ENCODE data around the gene ADAMTSL2.

Gene ADAMTSL2

DNA sequence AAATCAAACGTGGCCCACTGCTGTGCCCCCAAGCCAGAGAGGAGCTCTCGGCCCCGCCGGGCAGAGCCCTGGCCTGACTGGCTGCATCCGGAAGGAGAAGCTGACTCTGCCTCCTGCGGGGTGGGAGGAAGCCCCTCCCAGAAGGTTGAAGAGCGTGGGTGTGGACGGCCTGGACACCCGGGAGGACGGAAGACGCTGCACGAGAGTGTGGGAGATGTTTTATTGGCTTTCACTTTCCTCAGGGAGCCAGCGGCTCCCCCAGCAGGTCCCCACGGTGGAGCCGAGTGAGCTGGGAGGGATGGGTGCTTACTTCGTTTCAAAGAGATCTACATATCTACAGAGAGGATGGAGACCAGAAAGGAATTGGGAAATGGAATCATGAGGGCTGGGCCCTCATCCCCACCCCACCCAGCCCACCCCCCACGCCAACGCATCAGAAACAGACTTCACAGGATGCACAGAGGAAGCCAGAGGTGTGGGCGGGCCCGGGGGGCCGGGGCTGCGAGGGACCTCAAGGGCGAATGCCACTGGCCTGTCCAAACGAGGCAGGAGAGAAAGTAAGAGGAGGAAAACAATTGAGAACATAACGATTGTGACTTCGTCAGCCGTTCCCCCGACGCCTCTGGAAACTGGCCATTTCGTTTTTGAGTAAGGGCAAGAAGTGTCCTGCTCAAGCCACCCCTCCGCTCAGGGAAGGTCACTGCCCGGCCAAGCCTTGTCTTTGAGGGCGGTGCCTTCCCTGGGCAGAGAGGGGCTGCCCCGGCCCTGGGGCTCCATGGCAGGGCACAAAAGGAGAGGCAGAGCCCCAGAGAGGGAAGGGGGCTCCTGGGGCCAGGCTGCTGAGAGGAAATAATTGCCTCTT, 42.6 kb downstream of the ADAMTSL2 start:
- no peak for DNase-seq

DNA sequence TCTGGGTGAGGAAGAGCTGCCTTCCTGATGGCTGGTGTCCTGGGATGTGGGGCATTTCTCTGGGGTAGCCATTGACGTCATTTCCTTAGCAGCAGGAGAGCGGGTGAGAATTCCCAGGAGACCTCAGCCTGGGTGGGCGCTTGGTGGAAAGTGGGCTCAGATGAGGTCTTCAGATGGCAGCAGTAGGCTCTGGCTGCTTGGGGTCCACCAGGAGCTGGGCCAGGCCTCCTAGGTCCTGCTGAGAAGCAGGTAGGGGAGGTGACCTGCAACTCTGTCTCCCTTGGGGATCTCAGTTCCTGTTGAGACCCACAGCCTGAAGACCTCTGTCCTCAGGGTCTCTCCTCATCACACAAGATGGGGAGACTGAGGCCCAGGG, 43.2 kb downstream of the ADAMTSL2 start:
- no peak for DNase-seq

DNA sequence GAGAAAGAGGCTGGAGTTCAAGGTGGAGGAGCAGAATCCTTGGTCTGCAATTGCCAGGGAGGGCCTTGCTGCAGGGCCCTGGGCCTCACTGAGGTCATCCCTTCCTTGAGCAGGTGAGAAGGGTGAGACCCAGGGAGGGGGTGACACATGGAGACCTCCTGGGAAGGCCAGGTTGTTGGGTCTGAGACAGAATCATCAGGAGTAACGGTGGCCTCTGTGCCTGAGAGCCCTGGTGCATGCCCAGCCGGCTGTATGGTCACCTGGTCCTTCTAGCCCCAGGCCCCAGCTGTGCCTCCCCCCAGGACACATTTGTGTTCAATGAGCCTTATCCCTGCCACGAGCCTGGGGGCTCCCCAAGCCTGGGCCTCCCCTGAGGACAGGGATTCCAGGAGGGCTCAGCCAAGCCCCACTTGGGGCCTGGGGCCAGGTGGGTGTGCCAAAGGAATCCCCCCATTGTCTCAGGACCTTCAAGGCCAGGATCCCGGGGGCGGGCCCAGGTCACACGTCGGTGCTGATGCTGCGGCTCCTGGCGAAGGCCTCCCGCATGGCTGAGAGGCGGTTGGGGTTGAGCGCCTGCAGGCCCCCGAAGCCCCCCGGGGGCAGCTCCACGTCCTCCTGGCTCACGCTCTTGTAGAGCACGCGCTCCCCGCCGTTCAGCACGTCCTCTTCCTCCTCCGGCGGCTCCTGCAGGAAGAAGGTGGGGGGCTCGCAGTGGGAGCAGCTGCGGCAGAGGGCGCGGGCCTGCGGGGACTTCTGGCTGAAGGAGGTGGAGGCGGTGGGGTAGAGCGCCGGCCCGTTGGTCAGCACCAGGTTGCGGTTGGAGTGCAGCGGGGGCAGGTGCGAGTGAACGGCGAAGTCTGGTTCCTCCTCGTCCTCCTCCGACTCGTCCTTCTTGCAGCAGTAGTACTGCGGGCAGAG, 44.3 kb downstream of the ADAMTSL2 start:
- DNase-seq, result no peak

DNA sequence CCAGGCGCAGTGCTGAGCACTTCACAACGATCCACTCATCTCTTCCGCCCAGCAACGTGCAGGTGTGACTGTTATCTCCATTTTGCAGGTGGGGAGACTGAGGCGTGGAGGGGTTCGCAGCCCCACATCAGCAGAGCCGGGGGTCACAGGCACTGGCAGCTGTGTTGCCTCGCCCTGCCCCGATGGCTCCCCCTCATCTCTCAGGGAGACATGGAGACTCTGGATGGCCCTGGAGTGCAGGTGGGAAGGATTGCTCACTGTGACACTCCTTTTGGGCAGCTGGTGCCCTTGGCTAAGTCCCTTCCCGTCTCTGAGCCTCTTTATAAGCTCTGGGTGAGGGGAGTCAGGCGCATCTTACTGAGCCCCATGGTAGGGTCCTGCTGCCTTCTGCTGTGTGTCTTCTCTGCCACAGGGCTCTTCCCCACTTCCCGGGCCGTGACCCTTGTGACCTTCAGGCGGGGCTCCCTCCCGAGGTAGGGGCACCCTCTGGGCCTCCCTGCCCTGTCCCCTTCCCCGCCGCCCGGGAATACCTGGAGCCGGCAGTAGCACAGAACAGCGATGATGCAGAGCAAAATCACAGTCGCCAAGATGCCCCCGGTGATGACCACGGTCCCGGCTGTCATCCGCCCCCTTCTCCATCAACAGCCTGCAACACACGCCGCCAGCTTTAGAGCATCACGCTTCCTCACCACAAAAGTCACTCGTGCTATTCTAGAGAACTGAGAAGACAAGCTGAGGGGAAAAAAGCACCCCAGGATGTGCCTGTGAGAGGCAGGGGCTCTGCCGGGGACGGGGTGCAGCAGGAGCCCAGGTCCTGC, 45.3 kb downstream of the ADAMTSL2 start:
- no peak for DNase-seq

DNA sequence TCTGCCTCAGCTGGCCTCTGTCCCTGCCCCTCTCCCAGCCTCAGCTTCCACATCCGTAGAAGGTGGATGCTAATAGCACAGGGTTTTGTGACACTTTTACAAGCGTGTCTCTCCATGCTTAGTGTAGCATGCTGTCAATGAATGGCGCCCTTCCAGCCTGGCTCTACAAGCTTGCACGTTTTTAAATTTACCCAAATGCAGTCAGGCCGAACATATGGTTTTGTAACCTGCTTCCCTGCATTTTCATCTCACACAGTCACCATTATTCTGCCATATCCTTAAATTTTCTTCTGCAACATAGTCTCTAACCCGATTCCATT, 45.9 kb downstream of the ADAMTSL2 start:
- DNase-seq, result no peak

DNA sequence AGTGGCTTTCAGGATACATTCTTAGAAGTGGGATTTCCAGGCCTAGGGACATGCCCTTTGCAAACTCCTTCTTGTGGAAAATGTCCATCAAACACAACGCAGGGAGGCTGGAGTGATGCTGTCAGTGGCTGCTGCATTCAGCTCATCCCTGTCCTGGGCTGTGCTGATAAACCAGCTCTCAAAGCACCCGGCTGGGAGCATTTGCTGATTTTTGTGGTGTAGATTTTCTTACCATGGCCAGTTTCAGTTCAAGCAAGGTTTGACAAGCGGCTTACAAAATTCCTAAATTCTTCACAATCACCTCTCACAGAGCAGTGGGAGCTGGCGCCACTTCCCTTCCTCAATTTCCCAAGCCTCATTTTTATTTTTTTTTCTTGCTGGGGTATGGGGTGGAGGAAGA, 46.5 kb downstream of the ADAMTSL2 start:
- DNase-seq, result no peak

DNA sequence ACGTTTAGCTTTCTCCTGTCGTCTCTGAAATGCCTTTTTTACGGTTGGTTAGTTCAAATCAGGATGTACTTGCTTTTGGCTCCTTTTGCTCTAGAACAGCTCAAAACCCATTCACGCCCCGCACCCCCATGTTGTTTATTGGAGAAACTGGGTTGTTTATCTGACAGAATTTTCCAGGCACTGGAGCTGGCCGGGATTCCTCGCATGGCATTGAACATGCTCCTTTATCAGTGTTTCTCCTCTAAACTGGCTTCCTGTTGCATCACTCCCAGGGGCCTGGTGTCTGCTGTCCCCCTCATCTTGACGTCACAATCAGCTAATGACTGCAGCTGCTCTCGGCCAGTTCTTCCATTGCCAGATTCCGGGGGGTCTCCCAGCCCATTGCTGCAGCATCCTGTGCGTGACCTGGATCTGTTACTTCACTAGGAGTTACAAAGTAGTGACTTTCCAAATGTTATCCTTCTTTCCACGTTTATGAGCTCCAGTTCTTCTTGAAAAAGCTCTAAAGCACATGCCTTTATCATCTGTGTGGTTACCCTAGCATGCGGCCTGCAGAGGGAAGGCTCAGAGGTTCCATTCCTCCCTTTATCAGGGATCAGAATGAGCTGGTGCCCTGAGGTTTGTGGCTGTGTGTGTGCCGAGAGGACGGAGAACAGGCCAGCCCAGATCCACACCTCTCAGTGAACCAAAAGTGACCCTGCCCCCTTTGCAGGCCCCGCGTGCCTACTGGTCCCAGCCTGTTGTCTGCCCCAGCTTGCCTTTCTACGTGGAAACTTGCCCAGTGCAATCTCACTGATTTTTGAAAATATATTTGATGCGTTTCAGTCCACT, 47.2 kb downstream of the ADAMTSL2 start:
- no peak for DNase-seq

DNA sequence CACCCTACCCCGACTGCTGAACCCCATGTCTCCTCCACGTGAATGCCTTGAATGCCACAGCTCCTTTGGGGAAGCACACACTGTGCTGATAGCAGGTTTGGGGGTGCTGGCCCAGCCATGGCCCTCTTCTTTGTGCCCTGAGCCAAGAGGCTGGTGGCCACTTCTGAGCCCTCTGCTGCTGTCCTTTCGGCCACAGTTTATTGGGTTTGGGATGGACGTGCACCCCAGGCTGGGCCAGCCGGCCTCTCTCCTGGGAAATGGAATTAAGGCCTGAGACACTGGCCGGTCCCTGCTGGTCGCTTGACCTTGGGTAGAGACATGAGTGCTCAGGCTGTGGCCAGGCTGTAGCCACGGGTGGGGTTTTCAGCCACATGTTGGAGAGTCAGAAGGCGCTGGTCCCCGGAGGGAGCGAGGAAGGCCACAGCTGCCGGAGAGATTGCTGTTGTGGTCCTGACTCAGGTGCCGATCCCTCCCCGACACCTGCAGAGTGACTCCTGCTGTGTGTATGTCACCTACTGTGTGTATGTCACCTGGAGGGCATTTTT, 48.1 kb downstream of the ADAMTSL2 start:
- no peak for DNase-seq

DNA sequence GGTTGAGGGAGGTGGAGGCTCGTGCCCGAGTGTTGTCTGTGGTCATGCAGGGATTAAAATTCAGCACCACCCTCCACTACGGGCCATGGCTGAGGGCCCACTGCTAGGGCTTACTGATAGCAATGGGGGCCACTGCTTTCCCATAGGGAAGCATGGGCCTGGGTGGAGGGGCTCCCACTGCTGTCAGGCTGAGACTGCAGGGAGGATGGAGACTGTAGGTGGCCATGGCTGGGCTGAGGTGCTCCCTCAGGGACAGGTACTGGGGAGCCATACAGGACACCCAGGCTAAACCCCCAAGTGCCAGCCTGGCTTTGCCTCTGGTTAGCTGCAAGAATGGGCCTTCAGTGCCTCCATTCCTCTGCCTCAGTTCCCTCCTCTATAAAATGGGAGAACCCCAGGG, 48.6 kb downstream of the ADAMTSL2 start:
- DNase-seq, result no peak

DNA sequence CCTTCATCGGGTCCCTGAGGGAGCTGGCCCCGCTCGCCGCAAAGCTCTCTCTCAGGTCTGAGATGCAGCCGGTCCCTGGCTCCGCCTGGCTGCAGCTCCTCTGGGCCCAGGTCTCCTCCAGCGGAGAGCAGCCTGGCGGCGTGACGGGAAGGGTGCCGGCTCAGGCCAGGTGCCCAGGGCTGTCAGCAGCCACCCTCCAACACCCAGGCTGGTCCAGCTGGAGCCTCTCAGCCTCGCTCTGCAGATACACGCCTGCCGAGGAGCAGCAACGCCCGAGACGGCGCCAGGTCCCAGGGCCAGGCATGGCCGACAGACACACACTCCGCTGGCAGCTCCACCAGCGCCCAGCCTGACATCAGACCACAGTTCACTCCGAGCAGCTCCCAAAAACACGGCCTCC, 49.1 kb downstream of the ADAMTSL2 start:
- no peak for DNase-seq

DNA sequence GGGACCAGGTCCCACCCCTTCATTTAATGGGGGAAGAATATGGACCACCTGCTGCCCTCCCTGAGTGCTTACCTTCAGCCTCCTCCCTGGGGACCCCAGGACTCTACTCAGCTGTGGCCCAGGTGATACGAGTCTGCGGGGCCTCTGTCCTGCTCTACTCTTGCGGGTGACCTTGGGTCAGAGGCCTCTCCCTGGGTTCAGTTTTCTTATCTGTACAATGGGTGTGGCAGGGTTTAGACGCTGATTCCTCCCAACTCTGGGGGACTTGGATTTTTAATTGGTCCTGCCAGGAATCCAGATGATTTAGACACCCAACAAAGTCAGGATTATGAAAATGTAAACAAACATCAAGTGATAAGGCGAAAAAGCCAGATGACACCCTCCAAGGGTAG, 49.7 kb downstream of the ADAMTSL2 start:
- no peak for DNase-seq

DNA sequence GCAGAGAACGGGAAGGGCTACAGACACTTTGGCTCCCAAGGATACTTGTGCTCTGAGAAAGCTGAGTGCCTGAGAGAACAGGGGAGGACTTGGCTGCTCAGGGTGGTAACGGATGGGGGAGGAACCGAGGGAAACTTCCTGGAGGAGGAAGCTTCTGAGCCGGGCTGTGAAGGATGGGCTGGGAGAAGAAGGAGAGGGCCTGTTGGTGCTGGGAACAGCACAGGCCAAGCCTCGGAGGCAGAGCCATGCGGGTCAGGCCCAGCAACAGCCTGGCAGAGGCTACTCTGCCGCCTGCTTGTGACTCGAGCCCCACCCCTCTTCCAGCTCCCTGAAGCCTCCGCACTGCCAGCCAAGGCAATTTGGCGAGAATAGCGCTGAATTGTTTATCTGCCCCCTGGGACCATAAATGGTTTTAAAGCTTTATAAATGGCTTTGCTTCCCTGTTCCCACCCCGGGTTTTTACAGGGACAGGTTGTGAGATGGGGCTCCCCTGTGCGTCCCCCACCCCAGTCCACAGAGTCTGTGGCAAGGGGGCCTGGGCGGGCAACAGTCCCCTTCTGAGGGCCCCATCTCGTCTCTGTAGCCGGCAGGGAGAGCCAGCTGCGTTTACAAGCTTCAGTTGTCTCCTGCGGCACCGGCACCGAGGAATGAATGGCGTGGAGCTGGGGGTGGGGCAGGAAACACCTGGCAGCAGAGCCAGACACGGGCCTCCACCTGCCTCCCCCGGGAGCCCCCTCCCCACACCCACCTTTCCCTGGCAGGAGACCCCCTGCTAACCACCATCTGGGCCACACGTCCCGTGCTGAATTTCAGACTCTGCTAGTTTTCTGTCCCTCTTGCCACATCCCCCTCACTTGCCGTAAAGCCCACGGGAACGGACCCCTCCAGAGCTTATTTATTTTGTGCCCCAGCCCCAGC, 50.3 kb downstream of the ADAMTSL2 start:
- DNase-seq, result no peak

DNA sequence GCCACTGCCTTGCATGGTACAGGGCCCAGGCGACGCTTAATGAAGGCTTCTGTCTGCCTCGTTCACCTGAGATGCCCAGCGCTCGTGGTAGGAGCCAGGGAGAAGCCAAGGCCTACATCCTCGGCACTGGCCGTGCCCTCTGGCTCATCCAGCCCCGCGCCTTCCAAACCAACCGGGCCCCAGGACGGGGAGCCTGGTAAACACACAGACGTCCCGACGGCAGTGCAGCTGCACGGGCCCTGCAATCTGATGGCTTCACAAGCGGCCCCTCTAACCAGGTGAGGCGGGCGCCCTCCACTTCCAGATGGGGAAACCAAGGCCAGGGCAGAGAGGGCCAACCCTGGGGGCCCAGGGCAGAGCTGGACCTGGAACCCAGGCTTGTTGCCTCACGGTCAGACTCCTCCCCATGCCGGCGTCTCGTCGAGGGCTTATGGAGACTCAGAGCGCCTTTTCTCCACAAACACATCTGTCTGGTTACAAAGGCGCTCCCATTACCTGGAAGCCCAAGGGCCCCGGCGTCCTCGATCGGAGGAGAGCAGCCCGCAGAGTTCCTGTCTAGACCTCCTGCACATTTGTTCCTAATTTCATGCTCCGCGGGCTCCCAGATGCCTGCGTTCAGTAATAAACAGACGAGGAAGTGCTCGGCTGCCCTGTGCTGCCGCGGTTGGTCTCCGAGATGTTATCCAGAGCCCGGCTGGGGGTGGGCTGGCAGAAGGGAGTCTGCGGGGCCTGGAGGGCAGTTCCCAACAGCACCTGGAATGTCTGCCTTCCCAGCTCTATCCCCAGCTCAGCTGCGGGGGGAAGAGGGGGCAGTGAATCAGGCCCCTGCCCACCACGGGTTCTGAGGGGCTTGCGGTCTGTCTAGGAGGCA, 51.2 kb downstream of the ADAMTSL2 start:
- no peak for DNase-seq

DNA sequence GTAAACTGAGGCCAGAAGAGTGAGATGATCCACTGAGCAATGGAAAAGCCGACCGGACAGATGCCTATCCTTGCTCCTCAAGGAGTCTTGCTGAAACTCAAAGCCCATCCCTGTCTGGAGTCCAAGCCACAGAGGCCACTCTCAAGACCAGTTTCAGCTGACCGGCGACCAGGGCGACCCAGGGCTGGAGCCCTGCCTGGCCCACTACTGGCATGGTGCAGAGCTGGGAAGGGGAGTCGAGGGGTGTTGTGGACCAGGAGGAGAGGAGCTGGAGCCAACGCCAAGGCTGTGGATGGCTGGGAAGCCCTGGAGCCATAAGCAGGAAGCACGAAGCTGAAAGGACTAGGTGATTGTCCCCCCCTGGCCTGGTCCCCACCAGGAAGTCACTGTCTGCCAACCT, 52.5 kb downstream of the ADAMTSL2 start:
- no peak for DNase-seq

DNA sequence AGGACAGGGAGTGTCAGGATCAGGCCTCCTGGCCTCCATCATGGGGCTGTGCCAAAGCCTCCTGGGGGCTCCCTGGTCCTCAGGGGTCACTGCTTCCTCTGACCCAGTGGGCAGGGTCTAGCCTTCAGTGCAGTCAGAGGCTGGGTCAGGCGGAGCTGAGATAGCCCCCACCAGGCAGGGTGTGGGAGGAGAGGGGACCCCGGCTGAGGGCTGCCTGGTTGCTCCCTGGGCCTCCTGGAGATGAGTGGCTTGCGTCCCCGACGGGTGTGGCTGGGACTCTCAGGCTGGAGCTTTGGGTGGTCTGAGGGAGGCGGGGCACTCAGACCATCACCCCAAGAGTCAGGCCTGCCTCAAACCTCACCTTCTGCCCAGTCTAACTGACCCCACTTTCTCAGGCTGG, 53.0 kb downstream of the ADAMTSL2 start:
- no peak for DNase-seq

DNA sequence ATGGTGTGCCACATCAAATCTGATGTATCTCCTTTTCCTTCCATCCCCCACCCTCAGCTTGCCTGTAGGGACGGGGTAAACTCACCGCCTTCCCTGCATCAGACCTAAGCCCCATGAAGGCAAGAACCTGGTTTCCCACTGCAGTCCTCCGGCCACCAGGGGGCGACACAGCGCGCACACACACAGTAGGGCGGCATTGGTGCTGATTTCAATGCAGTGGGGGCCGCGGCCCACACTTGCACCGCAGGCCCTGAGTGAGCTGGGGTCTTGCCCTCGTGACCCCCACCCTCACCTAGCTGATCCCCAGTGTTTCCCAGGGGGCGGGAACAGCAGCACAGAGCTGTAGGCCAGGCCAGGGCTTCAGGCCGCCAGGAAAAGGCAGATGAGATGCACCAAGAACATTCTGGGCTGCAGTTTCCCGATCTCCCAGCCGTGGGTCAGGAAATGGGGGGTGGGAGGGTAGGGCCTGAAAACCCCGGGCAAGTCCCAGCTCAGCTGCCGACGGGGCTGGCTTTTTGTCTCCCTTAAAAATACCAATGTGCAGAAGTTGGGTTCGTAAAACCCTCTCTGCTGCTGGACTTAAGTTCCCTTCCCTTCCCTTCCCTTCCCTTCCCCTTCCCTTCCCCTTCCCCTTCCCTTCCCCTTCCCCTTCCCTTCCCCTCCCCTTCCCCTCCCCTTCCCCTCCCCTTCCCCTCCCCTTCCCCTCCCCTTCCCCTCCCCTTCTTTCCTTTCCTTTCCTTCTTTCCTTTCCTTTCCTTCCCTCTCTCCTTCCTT, 55.1 kb downstream of the ADAMTSL2 start:
- no peak for DNase-seq

DNA sequence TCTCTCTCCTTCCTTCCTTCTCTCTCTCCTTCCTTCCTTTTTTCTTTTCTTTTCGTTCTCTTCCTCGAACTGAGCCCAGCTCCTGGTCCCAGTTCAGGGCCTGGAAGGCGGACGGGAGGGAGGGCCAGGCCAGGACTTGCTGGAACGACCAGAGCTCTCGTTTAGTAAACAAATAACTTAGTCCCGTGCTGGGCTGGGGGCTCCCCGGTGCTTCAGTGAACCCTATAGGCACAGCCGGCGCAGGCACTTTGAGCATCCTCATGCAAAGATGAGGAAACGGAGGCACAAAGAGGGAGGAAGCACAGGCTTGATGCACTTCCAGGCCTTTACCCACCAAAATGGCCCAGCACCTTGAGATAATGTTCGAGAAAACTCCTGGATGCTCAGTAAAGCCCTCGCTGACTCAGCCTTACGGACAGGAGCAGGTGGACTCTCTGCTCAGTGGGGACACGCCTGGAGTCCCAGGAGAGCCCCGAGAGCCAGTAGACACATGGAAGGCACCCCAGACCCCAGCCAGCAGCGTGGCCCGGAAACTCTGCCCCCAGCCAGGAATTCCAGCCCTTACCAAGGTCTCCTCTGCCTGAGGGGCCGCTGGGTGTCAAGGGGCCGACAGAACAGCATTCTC, 55.8 kb downstream of the ADAMTSL2 start:
- DNase-seq, result no peak

DNA sequence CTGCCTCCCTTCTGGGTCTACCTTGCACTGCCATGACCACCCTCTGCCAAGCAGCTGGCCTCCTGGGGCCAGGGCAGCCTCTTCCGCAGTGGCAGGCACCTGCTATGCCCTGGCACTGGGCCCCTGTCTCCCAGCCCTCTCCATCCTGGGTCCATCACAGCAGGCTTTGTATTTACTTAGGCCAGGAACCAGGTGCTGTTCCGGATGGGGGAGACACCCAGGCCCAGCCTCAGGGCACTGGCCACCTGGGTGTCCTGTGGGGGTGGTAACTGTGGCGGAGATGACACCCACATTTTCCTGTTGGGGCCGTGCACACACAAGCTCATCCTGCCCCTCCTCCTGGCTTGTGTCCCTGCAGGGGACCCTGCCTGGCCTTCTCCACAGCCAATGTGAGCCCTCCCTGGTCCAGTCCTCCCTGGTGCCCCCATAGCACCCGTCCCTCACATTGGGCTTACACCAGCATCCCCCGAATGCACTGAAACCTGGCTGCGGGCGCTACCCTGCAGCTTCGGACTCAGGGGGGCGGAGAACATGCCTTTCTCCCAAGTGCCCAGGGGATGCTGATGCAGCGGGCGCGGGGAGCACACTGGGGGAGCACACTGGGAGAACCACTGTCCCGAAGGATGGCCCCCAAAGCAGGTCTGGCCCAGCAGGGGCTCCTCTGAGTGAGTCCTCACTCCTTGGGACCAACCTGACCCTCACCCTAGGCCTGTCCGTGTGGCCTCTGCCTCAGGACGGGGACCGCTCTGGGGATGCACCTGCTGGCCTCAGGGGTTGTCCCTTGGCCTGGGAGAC, 56.8 kb downstream of the ADAMTSL2 start:
- no peak for DNase-seq

All from hippocampal formation (tissue), 2 donors.